Spleen (tissue), 13 donors: ENCODE data around the gene ELP6. TPM values are rescaled to one million over a fixed set of nuclear protein-coding genes. Genes with fewer than 3 reads are reported as not detected.

ENCODE experiments used
- DNase-seq: peaks from one replicate; pipeline ENCODE4 v3.0.0-alpha.2; 2020
- H3K27ac ChIP-seq, 8 donors: fragments of 200-600 bp; sonication (generic) in 7 of 8; 1 replicate in 4 of 8; 2 replicates in 4 of 8; pipeline versions ENCODE4 v1.5.0 to v1.8.0; 2016 to 2021; ENCODE audit warnings: inconsistent platforms in 4 of 8, mild to moderate bottlenecking in 4 of 8, moderate library complexity in 1 of 8
- H3K27me3 ChIP-seq, 7 donors: fragments of 200-600 bp; sonication (generic) in 6 of 7; replicated peaks in 1 of 7; 1 replicate in 4 of 7; 2 replicates in 3 of 7; pipeline versions ENCODE4 v1.5.0 to v1.8.0; 2016 to 2021; ENCODE audit warnings: inconsistent platforms in 3 of 7, mild to moderate bottlenecking in 1 of 7
- H3K36me3 ChIP-seq, 6 donors: fragments of 200-600 bp; sonication (generic) in 5 of 6; 1 replicate in 4 of 6; 2 replicates in 2 of 6; pipeline versions ENCODE4 v1.5.0 to v1.8.0; 2016 to 2021; ENCODE audit warnings: inconsistent platforms in 2 of 6
- H3K4me1 ChIP-seq, 6 donors: fragments of 200-600 bp; sonication (generic) in 5 of 6; 1 replicate in 3 of 6; 2 replicates in 3 of 6; pipeline versions ENCODE4 v1.5.0 to v1.8.0; 2016 to 2021; ENCODE audit warnings: inconsistent platforms in 3 of 6
- H3K4me3 ChIP-seq, 8 donors: fragments of 200-600 bp; sonication (generic) in 7 of 8; 1 replicate in 4 of 8; 2 replicates in 4 of 8; pipeline versions ENCODE4 v1.5.0 to v1.8.0; 2016 to 2021; ENCODE audit warnings: inconsistent platforms in 4 of 8, mild to moderate bottlenecking in 4 of 8, moderate library complexity in 2 of 8
- H3K9me3 ChIP-seq, 8 donors: fragments of 200-600 bp; sonication (generic) in 7 of 8; 1 replicate in 4 of 8; 2 replicates in 4 of 8; pipeline versions ENCODE4 v1.5.0 to v1.8.0; 2016 to 2021; ENCODE audit warnings: inconsistent platforms in 4 of 8
- CTCF ChIP-seq, 11 experiments: fragments of 200-600 bp in 7 of 11; fragments of 450-650 bp in 4 of 11; sonication (generic) in 4 of 11; IDR thresholded peaks in 8 of 11; conservative IDR thresholded peaks in 3 of 11; 1 replicate in 7 of 11; 2 replicates in 4 of 11; pipeline versions ENCODE4 v1.4.0 to v1.8.0; 2016 to 2021; ENCODE audit warnings: antibody characterized with exemption in 11 of 11, inconsistent platforms in 4 of 11, mild to moderate bottlenecking in 1 of 11
- POLR2A ChIP-seq, 3 donors: fragments of 450-650 bp; IDR thresholded peaks; one replicate each; pipeline ENCODE4 v1.5.1; 2017; ENCODE audit warnings: antibody characterized with exemption in 3 of 3, mild to moderate bottlenecking in 1 of 3
- POLR2AphosphoS5 ChIP-seq, 3 donors: sonication (generic); formaldehyde crosslinking; IDR thresholded peaks; one replicate each; pipeline ENCODE4 v1.5.1; 2017; ENCODE audit warnings: antibody characterized with exemption in 3 of 3
- WGBS, 5 donors: extraction: QIAGEN DNeasy Blood & Tissue Kit in 3 of 5; methylation state at CpG; one replicate each; pipeline versions ENCODE4 v1.1.5 to v1.1.7; 2013 to 2018; 5-methylcytosine and 5-hydroxymethylcytosine counted together
- intact Hi-C: fragments of 100-400 bp; cut with DNase I; formaldehyde crosslinking; loops from one replicate; pipeline ENCODE4 v1.15.0; 2023; ENCODE audit warnings: low total_unique reads
- long read RNA-seq, 2 donors: transcript quantifications; one replicate each; lab custom pipeline, GENCODE V29; 2026
- polyA plus RNA-seq, 3 donors: library from polyadenylated mRNA; stranded (reverse); fragments of 200-250 nt; gene quantifications; one replicate each; pipeline ENCODE4 v1.2.1, GENCODE V29; 2013
- total RNA-seq, 7 donors: library from RNA; depleted of rRNA in 3 of 7; stranded (reverse); fragments of >200 nt in 3 of 7; fragmentation: NEBNext Ultra II Directional in 4 of 7; extraction: Animal tissue kit (Norgen Biotek cat#: 25700) in 4 of 7; gene quantifications; one replicate each; pipeline versions ENCODE4 v1.1.0 to v1.2.1, GENCODE V29; 2016 to 2021
- donor health status: healthy with polysubstance abuse.
- donor health status: DM: no; HTN: no; CAD: no; lungs with moderate emphysema.
- donor health status: DM: no; HTN: no; CAD: no.
- donor health status: Bipolar disorder and iron deficiency.
- donor health status: healthy.
- donor health status: DM: no; HTN: no; CAD: no.
- donor health status: DM: yes; HTN: yes; CAD: no.

Gene ELP6
- total RNA-seq (10 to 100 TPM; 16.6 to 31.9 (median 24.2) TPM), polyA plus RNA-seq (10 to 100 TPM; 24.8 to 35.6 (median 30.4) TPM)
- long read RNA-seq, donor 1, partial matches to known transcripts: 8 of 12 reads
- long read RNA-seq, donor 1, other reads (novel, unspliced or antisense): 0 of 12 reads
- long read RNA-seq, donor 2, transcript ELP6-201 (7 exons, 1,401 nt): major isoform, 8 of 9 reads
- long read RNA-seq, donor 2, partial matches to known transcripts: 0 of 9 reads
- long read RNA-seq, donor 2, other reads (novel, unspliced or antisense): 0 of 9 reads

GRCh38 chr3:47513125-47513929, at the start of gene ELP6:
Gene ELP6 (minus strand): TSS chr3:47513712. CDS start chr3:47513590, 122 bp downstream.
- peak; percentile 98 for DNase-seq
- WGBS, 5 donors: 0 to 1% (median 0%) methylated on average over 35 to 71 of the region's 71 CpGs
- TF ChIP-seq POLR2AphosphoS5 (IDR thresholded peaks at IDR 0.05) (peak; percentile 96 to 97 (median 96)), POLR2A (IDR thresholded peaks at IDR 0.05) (peak in 2 of 3 donors; percentile 18 to 74), CTCF (IDR thresholded peaks at IDR 0.05 in 8 of 11, conservative IDR thresholded peaks at IDR 0.05 in 3 of 11) (peak; percentile 47 to 76 (median 65))
- H3K36me3 ChIP-seq: peaks cover 0 to 28% (median 17%) of the 10 kb centered on the region in 6 donors
- peak within 1 kb of the TSS; percentile 56 to 80 (median 70) for H3K4me3 ChIP-seq
- intact Hi-C loops: no loop called here
- H3K4me1 ChIP-seq: peaks cover 5 to 29% (median 18%) of the 10 kb centered on the region in 6 donors
- H3K27ac ChIP-seq: peak within 1 kb of the TSS; percentile 95 to 97 (median 97)
- no peaks in the 10 kb centered on the region for H3K9me3 ChIP-seq
- H3K27me3 ChIP-seq: no peaks in the 10 kb centered on the region

- H3K27ac ChIP-seq: no peak overlapping the region
- WGBS, 5 donors: 86 to 98% (median 95%) methylated on average over 2 of the region's 2 CpGs
- intact Hi-C loops: no loop called here
- no peaks in the 10 kb centered on the region for H3K36me3 ChIP-seq
- peaks cover 0 to 7% (median 0%) of the 10 kb centered on the region in 8 donors for H3K9me3 ChIP-seq
- DNase-seq: no peak
- TF ChIP-seq POLR2A (IDR thresholded peaks at IDR 0.05) (no peak), CTCF (IDR thresholded peaks at IDR 0.05 in 8 of 11, conservative IDR thresholded peaks at IDR 0.05 in 3 of 11) (no peak), POLR2AphosphoS5 (IDR thresholded peaks at IDR 0.05) (no peak)
- H3K4me3 ChIP-seq: no peak overlapping the region
- H3K27me3 ChIP-seq: peaks cover 0 to 8% (median 0%) of the 10 kb centered on the region in 7 donors
- H3K4me1 ChIP-seq: no peaks in the 10 kb centered on the region
Measured at GRCh38 chr3:47556351-47556750, 42.8 kb upstream of the ELP6 start.

GRCh38 chr3:47554335-47554734, 40.8 kb upstream of the ELP6 start:
- Histone ChIP-seq H3K4me3 (no peak overlapping the region), H3K9me3 (peaks cover 0 to 7% (median 0%) of the 10 kb centered on the region in 8 donors), H3K36me3 (no peaks in the 10 kb centered on the region), H3K27ac (no peak overlapping the region), H3K27me3 (peaks cover 0 to 8% (median 0%) of the 10 kb centered on the region in 7 donors), H3K4me1 (no peaks in the 10 kb centered on the region)
- DNase-seq: no peak
- no peak for TF ChIP-seq POLR2AphosphoS5 (IDR thresholded peaks at IDR 0.05)
- WGBS, 5 donors: 72 to 86% (median 82%) methylated on average over 6 of the region's 6 CpGs
- intact Hi-C loops: no loop called here

GRCh38 chr3:47553407-47553806, 39.9 kb upstream of the ELP6 start:
- H3K4me3 ChIP-seq: no peak overlapping the region
- H3K36me3 ChIP-seq: no peaks in the 10 kb centered on the region
- 84 to 90% (median 88%) methylated on average over 7 of the region's 7 CpGs for WGBS, 5 donors
- DNase-seq: no peak
- TF ChIP-seq CTCF (IDR thresholded peaks at IDR 0.05 in 8 of 11, conservative IDR thresholded peaks at IDR 0.05 in 3 of 11) (no peak), POLR2A (IDR thresholded peaks at IDR 0.05) (no peak), POLR2AphosphoS5 (IDR thresholded peaks at IDR 0.05) (no peak)
- H3K27ac ChIP-seq: no peak overlapping the region
- H3K27me3 ChIP-seq: peaks cover 0 to 8% (median 0%) of the 10 kb centered on the region in 7 donors
- no peaks in the 10 kb centered on the region for H3K4me1 ChIP-seq
- intact Hi-C loops: no loop called here
- H3K9me3 ChIP-seq: peaks cover 0 to 7% (median 0%) of the 10 kb centered on the region in 8 donors
